NCI-H226 (cell line): ENCODE results near the gene TRAF7.
"Not testable (repeated sequence)": the region's sequence is repeated elsewhere in the genome, so short reads cannot be mapped to it uniquely, and the experiment has no call there.

Source experiments
- DNase-seq: peaks from one replicate; pipeline ENCODE4 v3.0.0-alpha.2; 2015

Gene TRAF7

GRCh38 chr16:2122934-2123683 is 32.5 kb upstream of the TRAF7 start:
- not testable (repeated sequence) for DNase-seq

DNA sequence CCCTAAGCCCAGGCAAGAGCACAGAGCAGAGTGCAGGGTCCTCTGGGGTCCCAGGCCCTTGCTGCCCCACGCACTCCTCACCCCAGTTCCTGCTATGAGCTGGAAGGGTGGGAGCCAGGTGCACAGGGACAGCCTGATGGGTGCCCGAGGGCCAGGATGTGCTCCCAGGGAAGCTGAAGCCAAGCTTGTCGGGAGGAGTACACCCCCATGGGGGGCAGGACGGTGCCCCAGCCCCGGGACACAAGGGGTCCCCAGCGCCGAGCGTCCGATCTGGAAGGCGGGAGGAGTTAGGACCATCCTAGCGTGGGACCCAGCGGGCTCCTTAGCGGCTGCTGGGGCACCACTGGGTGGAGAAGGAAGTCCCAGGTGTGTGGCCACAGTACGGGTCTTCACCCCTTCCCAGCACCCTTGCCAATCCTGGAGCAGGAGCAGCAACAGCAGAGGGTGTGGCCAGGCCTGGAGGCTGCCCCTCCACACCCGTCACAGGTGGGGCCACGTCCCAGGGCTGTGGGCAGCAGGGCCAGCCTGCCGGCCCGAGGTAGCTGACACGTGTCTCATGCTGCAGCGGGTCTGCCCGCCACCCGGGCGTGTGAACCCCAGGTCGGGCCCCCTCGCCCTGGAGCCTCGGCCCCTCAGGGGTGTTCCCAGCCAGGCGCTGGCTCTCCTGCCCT is 31.7 kb upstream of the TRAF7 start:
- DNase-seq, result not testable (repeated sequence)

DNA sequence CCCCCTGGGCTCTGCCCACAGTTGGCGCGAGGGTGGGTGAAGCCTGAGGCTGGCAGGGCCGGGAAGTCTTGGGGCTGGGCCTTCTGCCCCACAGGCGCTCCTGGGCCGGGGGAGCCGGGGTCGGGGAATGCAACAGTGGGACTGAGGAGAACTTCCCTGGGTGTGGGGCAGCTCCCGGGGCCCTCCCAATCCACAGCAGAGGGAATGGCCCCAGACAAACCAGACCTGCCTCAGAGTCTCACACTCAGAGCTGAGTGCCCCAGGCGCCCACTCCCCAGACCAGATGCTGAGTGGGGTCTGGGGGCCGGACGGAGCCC is 31.2 kb upstream of the TRAF7 start:
- not testable (repeated sequence) for DNase-seq

DNA sequence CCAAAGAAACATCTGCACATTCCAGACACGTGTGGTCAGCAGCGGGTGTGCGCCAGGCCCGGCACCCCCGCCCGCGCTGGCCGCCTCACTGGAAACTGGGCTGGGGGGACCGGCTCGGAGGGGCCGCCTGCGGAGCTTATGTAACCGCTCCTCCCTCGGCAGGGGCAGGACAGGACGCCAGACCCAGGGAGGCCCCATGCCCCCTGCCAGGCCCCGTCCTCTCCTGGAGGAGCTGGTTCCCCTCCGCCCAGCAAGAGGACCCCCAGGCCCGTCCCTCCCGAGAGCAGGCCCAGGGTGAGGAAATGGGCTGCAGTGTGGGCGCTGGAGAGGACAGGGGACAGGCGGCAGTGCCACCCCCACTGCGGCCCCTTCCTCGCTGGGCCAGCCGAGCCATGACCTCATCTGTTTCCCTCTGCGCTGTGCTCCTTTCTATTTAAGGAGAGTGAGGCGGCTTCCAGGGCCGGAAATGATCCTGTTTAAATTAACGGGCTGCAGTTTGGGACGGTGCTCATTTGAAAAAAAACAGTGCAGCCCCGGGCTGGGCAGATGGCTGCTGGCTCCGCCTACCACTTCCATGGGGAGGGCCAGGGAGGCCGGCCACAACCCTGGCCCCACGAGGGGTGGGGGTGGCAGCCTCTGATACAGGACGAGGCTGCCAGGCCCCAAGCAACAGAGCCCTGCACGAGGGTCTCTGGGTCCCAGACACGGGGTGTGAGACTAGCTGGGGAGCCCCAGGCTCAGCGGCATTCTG is 30.7 kb upstream of the TRAF7 start:
- peak; percentile 50 for DNase-seq

GRCh38 chr16:2125609-2126008 is 30.0 kb upstream of the TRAF7 start:
- DNase-seq, result not testable (repeated sequence)

- not testable (repeated sequence) for DNase-seq
Observed at GRCh38 chr16:2126161-2126743, 29.3 kb upstream of the TRAF7 start.

DNA sequence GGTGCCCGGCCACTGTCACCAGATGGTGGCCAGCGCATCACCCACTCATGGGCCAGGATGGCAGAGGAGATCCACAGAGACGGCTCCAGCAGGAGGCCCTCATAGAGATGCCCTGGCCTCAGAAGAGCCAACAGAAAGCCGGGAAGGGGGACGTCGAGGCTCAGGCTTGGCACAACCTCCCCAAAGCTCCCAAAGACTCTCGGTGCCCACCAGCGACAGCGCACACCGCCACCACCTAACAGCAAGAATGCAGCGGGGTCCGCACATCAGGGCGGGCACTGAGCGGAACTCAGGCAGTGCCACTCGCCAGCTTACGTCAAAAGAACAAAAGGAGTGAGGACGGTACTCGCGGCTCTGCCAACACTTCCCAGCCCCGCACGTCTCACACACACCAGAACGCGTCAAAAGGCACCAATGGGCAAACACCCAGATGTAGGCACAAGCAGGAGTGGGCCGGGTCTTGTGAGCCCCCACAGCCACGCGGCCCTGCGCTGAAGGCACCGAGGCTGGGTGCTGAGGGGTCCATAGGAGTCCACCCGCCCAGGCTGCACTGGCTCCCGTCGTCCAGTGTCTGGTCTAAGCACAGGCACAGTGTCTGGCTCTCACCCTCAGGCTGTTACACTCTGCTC is 28.5 kb upstream of the TRAF7 start:
- DNase-seq, result not testable (repeated sequence)

DNA sequence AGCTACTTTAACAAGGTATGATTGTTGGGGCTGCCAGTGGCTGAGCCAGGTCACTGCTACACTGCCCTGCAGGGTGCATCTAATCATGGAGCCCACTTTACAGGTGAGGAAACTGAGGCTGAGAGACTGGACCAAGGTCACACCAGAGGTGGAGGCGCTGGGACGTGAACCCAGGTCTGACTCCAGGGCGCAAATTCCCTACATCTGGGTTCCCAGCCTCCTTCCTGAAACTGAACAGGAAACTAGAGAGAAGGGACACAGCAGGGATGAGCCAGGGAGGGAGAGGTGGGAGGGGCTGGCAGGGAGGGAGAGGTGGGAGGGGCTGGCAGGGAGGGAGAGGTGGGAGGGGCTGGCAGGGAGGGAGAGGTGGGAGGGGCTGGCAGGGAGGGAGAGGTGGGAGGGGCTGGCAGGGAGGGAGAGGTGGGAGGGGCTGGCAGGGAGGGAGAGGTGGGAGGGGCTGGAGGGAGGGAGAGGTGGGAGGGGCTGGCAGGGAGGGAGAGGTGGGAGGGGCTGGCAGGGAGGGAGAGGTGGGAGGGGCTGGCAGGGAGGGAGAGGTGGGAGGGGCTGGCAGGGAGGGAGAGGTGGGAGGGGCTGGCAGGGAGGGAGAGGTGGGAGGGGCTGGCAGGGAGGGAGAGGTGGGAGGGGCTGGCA is 27.8 kb upstream of the TRAF7 start:
- DNase-seq, result peak; percentile 28

GRCh38 chr16:2129251-2129650 is 26.3 kb upstream of the TRAF7 start:
- DNase-seq, result not testable (repeated sequence)

DNA sequence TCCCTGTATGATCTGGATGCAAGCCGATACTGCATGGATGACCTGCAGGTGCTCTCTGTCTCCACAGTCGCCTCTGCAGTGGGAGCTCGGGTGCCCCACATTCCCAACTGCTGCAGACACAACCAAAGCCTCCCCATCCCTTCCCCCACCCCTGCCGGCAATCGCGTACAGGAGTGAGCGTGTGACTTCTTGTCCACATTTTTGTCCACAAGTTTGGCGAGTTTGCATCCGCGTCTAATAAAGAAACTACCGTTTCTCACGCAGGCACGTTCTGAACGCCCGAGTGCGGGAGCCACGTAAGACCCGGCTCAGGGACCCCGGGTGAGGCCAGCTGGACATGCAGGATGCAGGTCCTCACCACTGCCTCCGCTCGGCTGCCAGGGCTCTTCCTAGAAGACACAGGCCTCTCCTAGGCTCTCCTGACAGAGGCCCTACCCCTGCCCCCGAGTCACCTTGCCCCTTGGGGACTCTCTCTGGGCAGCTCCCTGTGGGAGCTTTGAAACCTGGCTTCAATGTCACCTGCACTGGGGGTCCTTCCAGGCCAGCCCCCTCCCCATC is 25.6 kb upstream of the TRAF7 start:
- DNase-seq, result not testable (repeated sequence)

DNA sequence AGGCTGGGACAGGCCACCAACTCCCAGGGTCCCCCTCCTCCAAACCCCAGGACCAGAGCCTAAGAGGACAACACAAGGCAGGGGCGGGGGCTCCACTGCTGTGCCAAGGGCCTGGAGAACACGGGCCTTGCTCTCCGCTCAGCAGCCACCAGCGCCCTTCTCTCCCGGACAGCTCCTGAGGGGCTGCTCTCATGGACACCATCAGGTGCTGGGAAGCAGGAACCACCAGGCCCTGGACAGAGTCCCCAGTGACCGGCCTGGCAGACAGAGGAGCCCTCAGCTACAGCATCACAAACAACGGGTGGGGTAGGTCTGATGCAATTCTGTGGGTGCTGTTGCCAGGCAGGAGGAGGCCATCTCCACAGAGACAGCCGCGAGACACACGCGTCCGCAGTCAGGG is 21.8 kb upstream of the TRAF7 start:
- DNase-seq, result not testable (repeated sequence)

GRCh38 chr16:2135071-2135470 is 20.5 kb upstream of the TRAF7 start:
- not testable (repeated sequence) for DNase-seq

GRCh38 chr16:2135770-2136490 is 19.7 kb upstream of the TRAF7 start, which contains the start of gene PKD1:
Gene PKD1 (minus strand): TSS chr16:2135898. CDS start chr16:2135689, 209 bp downstream.
- peak; percentile 66 for DNase-seq

DNA sequence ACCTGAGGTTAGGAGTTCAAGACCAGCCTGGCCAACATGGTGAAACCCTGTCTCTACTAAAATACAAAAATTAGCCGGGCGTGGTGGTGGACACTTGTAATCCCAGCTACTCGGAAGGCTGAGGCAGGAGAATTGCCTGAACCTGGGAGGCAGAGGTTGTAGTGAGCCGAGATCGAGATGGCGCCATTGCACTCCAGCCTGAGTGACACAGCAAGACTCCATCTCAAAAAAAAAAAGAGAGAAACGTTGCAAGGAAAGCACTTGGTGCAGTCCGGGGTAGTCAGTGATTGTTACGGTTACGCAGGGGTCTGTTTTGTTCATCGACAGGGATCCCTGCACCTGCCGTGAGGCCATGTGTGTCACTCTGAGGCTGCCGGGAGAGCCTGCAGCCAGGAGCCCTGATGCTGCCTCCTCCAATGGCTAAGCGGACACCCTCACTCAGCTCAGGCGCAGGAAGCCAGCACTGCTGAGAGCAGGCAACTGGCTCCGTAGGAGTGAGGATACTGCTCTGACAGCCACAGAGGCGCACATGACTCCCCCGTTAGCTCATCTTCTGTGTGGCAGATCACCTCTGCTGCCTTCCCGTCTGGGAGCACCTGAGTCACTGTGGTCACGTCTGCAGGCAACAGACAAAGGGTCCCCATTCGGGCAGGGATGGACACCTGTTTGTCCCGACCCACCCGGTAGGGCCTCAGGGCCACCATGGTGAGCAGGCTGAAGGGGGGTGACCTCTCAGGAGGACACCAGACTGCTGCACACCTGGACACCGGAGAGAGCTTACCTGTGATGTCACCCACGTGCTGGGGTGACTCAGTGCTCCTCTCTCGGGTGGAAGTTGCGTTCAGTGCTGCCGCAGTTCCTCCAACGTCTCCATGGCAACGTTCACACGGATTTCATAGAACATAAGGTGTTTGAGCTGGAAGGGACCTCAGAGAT is 12.4 kb upstream of the TRAF7 start:
- DNase-seq, result no peak

- no peak for DNase-seq
Observed at GRCh38 chr16:2143878-2144485, 11.6 kb upstream of the TRAF7 start.

DNA sequence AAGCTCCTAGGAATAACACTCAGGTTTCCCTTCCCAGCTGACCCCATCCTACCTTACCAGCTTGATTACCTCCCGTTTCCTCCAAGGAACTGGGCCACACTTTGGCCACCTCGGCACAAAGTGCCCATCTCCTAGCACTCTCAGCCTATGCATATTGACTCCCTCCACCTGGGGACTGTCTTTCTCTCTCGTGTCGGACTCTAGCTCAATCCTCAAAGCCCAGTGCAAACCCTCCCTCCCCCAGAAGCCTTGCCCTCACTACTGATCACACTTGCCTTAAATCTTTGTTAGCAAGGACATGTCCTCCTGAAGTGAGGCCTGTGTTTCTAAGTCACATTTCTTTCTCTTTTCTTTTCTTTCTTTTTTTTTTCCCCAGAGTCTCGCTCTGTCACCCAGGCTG is 9.7 kb upstream of the TRAF7 start:
- DNase-seq, result no peak

DNA sequence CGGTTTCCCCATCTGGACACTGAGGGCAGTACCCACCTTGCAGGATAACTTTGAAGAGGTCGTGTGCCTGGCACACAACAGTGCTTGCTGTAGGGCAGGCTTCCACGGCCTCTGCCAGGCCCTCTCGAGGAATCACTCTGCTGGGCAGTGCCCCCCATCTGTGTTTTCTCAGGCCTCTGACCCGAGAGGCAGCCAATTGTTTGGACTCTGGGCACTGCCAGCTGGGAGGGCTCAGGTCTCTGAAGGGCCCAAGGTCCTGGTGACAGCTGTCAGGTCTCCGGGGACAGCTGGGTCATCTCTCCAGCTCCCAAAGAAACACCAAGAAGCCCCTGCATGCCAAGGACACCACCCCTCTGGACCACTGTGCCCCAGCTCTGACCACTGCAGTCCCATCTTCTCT is 8.2 kb upstream of the TRAF7 start:
- DNase-seq, result no peak

DNA sequence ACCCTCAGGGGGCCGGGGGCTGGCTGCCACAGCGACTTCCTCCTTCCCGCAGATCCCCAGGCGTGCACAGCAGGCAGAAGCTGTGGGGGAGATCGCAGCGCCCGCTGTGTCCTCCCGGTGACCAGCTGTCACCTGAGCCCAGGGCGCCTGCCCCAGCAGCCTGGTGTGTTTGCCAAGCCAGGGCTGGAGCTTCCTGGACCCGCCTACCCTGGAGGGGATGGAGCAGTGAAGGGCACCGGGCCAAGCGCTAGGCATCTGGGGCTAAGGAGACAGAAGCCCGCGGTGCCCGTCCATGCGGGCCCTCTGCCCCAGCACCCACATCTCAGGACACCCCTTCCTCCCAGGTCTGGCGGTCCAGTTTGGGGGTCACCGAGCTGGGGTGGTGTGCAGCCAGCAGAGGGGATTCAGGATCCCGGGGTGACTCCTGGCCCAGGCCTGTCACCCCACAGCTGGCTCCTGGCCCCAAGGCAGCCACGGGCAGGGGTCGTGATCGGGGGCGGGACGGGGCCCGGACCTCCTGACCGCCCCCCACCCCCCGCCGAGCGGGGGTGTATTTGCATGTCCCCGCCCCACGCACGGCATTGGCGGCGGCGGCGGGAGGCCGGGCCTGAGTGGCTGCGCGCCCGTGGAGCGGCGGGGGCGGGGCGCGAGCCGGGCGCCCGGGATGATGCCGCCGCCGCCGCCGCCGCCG is 7.5 kb upstream of the TRAF7 start, which contains the start of gene RAB26:
RAB26 (plus strand) TSS at position 645 of the 691 bp plus-strand sequence. CDS start 159 bp downstream, outside the sequence.
- DNase-seq, result peak; percentile 67
